HL-60 (cell line): ENCODE measurements around the gene PIERCE2.

Experiments
- CTCF ChIP-seq: IDR thresholded peaks from one replicate; pipeline ENCODE4 v1.5.1; 2011; ENCODE audit warnings: low read length, control low read depth, inconsistent platforms; ENCODE audit not compliant: insufficient read depth
- POLR2AphosphoS5 ChIP-seq: IDR thresholded peaks from 2 replicates; pipeline ENCODE4 v1.6.1; 2012; ENCODE audit warnings: low read depth
- REST ChIP-seq: IDR thresholded peaks from 2 replicates; pipeline ENCODE4 v1.6.1; 2012; ENCODE audit warnings: low read depth; ENCODE audit not compliant: insufficient replicate concordance

GRCh38 chr15:55389264-55389607, 19.1 kb upstream of the PIERCE2 start:
- no peak for TF ChIP-seq CTCF
- TF ChIP-seq REST = no peak
- TF ChIP-seq POLR2AphosphoS5 = no peak
